Endothelial cell of umbilical vein (primary cell): ENCODE data around the gene GNL2. TPM values are rescaled to one million over a fixed set of nuclear protein-coding genes. Genes with fewer than 3 reads are reported as not detected.

Experiments used
- BruUV-seq: library from RNA; stranded (reverse); fragments of 400-500 nt; replicated peaks from 2 replicates; lab custom pipeline; 2021; lab: Mats Ljungman, UMichigan
- CTCF ChIA-PET: fragments of 300-600, 350-600 bp; sonication (Branson Sonifier 250); formaldehyde crosslinking; loops from one replicate; lab custom pipeline; 2021; ENCODE audit warnings: antibody characterized with exemption, inconsistent platforms; lab: Charles Lee
- POLR2A ChIA-PET: fragments of 300-600, 350-600 bp; sonication (Branson Sonifier 250); formaldehyde crosslinking; loops from one replicate; lab custom pipeline; 2021; ENCODE audit warnings: antibody characterized with exemption, inconsistent platforms; lab: Charles Lee
- DNase-seq: peaks from one replicate; pipeline ENCODE4 v3.0.0-alpha.2; 2011; ENCODE audit warnings: low read depth, low spot score
- FAIRE-seq: peaks from 2 replicates; lab custom pipeline; 2011; peaks lifted over from hg19 to GRCh38; lab: Jason Lieb, UNC
- H2AFZ ChIP-seq: 2 replicates; pipeline ENCODE4 v1.6.0; 2012; ENCODE audit warnings: low read depth, low read length, control low read depth, inconsistent platforms
- H3K27ac ChIP-seq: 2 replicates; pipeline ENCODE4 v1.5.1; 2011; ENCODE audit warnings: low read depth, mild to moderate bottlenecking, control low read depth, low read length, moderate library complexity; ENCODE audit not compliant: insufficient read depth
- H3K27me3 ChIP-seq, 2 experiments: 2 replicates each; pipeline versions ENCODE4 v1.6.0 to v1.6.1; 2011; ENCODE audit warnings: low read length in 2 of 2, mixed read lengths in 1 of 2; ENCODE audit not compliant: control insufficient read depth in 2 of 2, insufficient read depth in 2 of 2
- H3K36me3 ChIP-seq, 2 experiments: 2 replicates in 1 of 2; 3 replicates in 1 of 2; pipeline ENCODE4 v1.5.1; 2011; ENCODE audit warnings: low read length in 2 of 2, mild to moderate bottlenecking in 1 of 2, moderate library complexity in 1 of 2; ENCODE audit not compliant: control insufficient read depth in 2 of 2, insufficient read depth in 2 of 2; ENCODE audit errors: extremely low read depth in 1 of 2
- H3K4me1 ChIP-seq: 3 replicates; pipeline ENCODE4 v1.5.1; 2011; ENCODE audit warnings: mild to moderate bottlenecking, low read length; ENCODE audit not compliant: control insufficient read depth, insufficient read depth; ENCODE audit errors: extremely low read depth
- H3K4me2 ChIP-seq: 2 replicates; pipeline ENCODE4 v1.6.1; 2011; ENCODE audit warnings: low read length, control low read depth, mixed read lengths; ENCODE audit not compliant: insufficient read depth
- H3K4me3 ChIP-seq, 3 experiments: fragments of 200-600 bp in 1 of 3; sonication (generic), shearing (Covaris generic) in 1 of 3; replicated peaks in 1 of 3; 2 replicates each; pipeline ENCODE4 v1.5.1; 2011 to 2016; ENCODE audit warnings: control low read depth in 3 of 3, low read length in 3 of 3, mild to moderate bottlenecking in 2 of 3, inconsistent platforms in 1 of 3, low read depth in 1 of 3, moderate library complexity in 1 of 3; ENCODE audit not compliant: insufficient read depth in 1 of 3
- H3K79me2 ChIP-seq: 2 replicates; pipeline ENCODE4 v1.6.0; 2012; ENCODE audit warnings: low read length, inconsistent platforms; ENCODE audit not compliant: control insufficient read depth, insufficient read depth
- H3K9ac ChIP-seq: replicated peaks from 2 replicates; pipeline ENCODE3; 2011; ENCODE audit warnings: low read length, control low read depth; ENCODE audit not compliant: insufficient read depth; ENCODE audit errors: extremely low read depth
- H3K9me1 ChIP-seq: replicated peaks from 3 replicates; pipeline ENCODE4 v1.6.0; 2011; ENCODE audit warnings: mild to moderate bottlenecking, low read length; ENCODE audit not compliant: control insufficient read depth, insufficient read depth; ENCODE audit errors: extremely low read depth
- H3K9me3 ChIP-seq: replicated peaks from 2 replicates; pipeline ENCODE4 v1.5.1; 2012; ENCODE audit warnings: low read length, inconsistent platforms; ENCODE audit not compliant: control insufficient read depth, insufficient read depth
- H4K20me1 ChIP-seq: replicated peaks from 2 replicates; pipeline ENCODE3; 2011; ENCODE audit warnings: mild to moderate bottlenecking, low read length; ENCODE audit not compliant: control insufficient read depth, insufficient read depth; ENCODE audit errors: extremely low read depth
- CTCF ChIP-seq, 2 donors: IDR thresholded peaks; 1 replicate in 1 of 2; 2 replicates in 1 of 2; pipeline ENCODE4 v1.5.1; 2011; ENCODE audit warnings: low read length in 2 of 2, mild to moderate bottlenecking in 2 of 2, moderate library complexity in 2 of 2, control low read depth in 1 of 2, inconsistent platforms in 1 of 2, low read depth in 1 of 2; ENCODE audit not compliant: insufficient read depth in 1 of 2; ENCODE audit errors: extremely low read depth in 1 of 2
- MAX ChIP-seq: IDR thresholded peaks from 2 replicates; pipeline ENCODE4 v1.6.1; 2011; ENCODE audit not compliant: insufficient read depth, insufficient read length
- MYC ChIP-seq: IDR thresholded peaks from one replicate; pipeline ENCODE4 v1.6.1; 2011; ENCODE audit warnings: mild to moderate bottlenecking, low read depth, low read length
- POLR2A ChIP-seq: IDR thresholded peaks from 2 replicates; pipeline ENCODE4 v1.6.1; 2012; ENCODE audit warnings: low read depth, mild to moderate bottlenecking, control low read depth, low read length
- dilution Hi-C: fragments of 300-500 bp; cut with MboI; formaldehyde crosslinking; loops from one replicate; pipeline ENCODE4 v1.15.0; 2019; ENCODE audit warnings: low sequenced_read_pairs; ENCODE audit not compliant: extremely low pct_ligation_motif_present
- intact Hi-C: fragments of 100-400 bp; cut with micrococcal nuclease; formaldehyde crosslinking; loops from one replicate; pipeline ENCODE4 v1.10.0; 2022
- polyA plus RNA-seq, 4 experiments: library from polyadenylated mRNA; depleted of rRNA in 3 of 4; stranded (reverse) in 3 of 4; unstranded in 1 of 4; fragments of >200 nt; gene quantifications; 2 replicates each; pipeline versions ENCODE4 v1.2.1 to v1.2.3, GENCODE V29; 2011 to 2012; ENCODE audit warnings: missing spikeins in 1 of 4
- total RNA-seq: library from RNA; stranded (reverse); gene quantifications from 2 replicates; pipeline ENCODE4 v1.2.3, GENCODE V29; 2021

The GNL2 gene
- total and polyA plus RNA-seq, 2 donors (not counting 3 experiments of a cell fraction or from before 2014, with no cell fraction given) = 18.0 to 55.5 TPM

GRCh38 chr1:37561133-37562132 is 34.3 kb downstream of the GNL2 start:
- H3K4me1 ChIP-seq = peaks cover 10% of the 10 kb centered on the region
- no peak overlapping the region for H3K9ac ChIP-seq
- dilution Hi-C loops = no loop called here
- H3K27me3 ChIP-seq = no peaks in the 10 kb centered on the region
- H3K36me3 ChIP-seq = peaks cover 4 to 5% of the 10 kb centered on the region in 2 experiments
- CTCF ChIA-PET = interaction anchor here (0.6 to 1.3 kb wide), 3 partner anchors 14 to 120 kb away, joined by 3 to 5 read pairs (median 4); no protein-coding TSS in a partner anchor
- FAIRE-seq (peak; percentile 31), DNase-seq (peak; percentile 15)
- POLR2A ChIA-PET = no interaction called here
- intact Hi-C loops = loop anchor here (1.0 to 2.0 kb wide), 4 partner anchors 15 to 121 kb away; no protein-coding TSS in a partner anchor
- TF ChIP-seq POLR2A (no peak), MAX (no peak), MYC (no peak), CTCF (IDR thresholded peaks at IDR 0.05; ENCODE audit: extremely low read depth in 1 of 2, insufficient read depth in 1 of 2, low read depth in 1 of 2, low read length in 2 of 2) (peak; percentile 49 to 55)
- H3K27ac ChIP-seq = no peak overlapping the region
- H2AFZ ChIP-seq = no peak overlapping the region
- H3K9me1 ChIP-seq = no peaks in the 10 kb centered on the region
- no TSS peak for BruUV-seq
- H3K4me2 ChIP-seq = no peak overlapping the region
- H4K20me1 ChIP-seq = no peaks in the 10 kb centered on the region
- H3K9me3 ChIP-seq = no peaks in the 10 kb centered on the region
- no peak overlapping the region for H3K4me3 ChIP-seq
- H3K79me2 ChIP-seq = no peaks in the 10 kb centered on the region
